ENCODE results near the gene VTA1. TPM values are rescaled to one million over a fixed set of nuclear protein-coding genes. Genes with fewer than 3 reads are reported as not detected.
"Not testable (repeated sequence)": the region's sequence is repeated elsewhere in the genome, so short reads cannot be mapped to it uniquely, and the experiment has no call there.

Gene VTA1
- total RNA-seq: 10 to 100 TPM; 26.2 to 33.2 TPM
- 10 to 100 TPM; 17.3 to 30.3 TPM for polyA plus RNA-seq

GRCh38 chr6:142146828-142147662 is at the start of gene VTA1, which contains the start of gene NMBR:
TSS of gene VTA1 (plus strand) at chr6:142147263. CDS start at chr6:142147288, 25 bp downstream.
TSS of gene NMBR (minus strand) at chr6:142147122. CDS start at chr6:142088658, 58,464 bp downstream.
- Histone ChIP-seq H3K27ac (ENCODE audit: low read depth in 1 of 2, low read length in 2 of 2) (peak within 1 kb of the TSS; percentile 13 to 43), H3K36me3 (ENCODE audit: control insufficient read depth in 4 of 4, insufficient read depth in 3 of 4, low read depth in 1 of 4, low read length in 3 of 4) (no peaks in the 10 kb centered on the region), H3K4me3 (ENCODE audit: low read depth in 1 of 3, low read length in 3 of 3) (peak within 1 kb of the TSS; percentile 63 to 92 (median 74)), H3K9ac (ENCODE audit: low read depth in 1 of 2, low read length in 2 of 2) (peak within 1 kb of the TSS; percentile 76 to 79), H3K27me3 (ENCODE audit: control insufficient read depth in 4 of 4, insufficient read depth in 4 of 4, low read length in 3 of 4) (no peaks in the 10 kb centered on the region), H3K4me1 (ENCODE audit: control insufficient read depth in 4 of 4, insufficient read depth in 4 of 4, low read length in 3 of 4) (peaks cover 6 to 27% (median 18%) of the 10 kb centered on the region in 4 donors), H3K9me3 (ENCODE audit: control insufficient read depth in 4 of 4, low read length in 3 of 4) (no peaks in the 10 kb centered on the region)
- DNase-seq (ENCODE audit: low spot score): peak; percentile 93
- TF ChIP-seq YY1 (IDR thresholded peaks at IDR 0.05) (peak; percentile 95), EGR1 (IDR thresholded peaks at IDR 0.05; ENCODE audit: low read depth in 2 of 2) (peak; percentile 91), GABPA (IDR thresholded peaks at IDR 0.05 in 1 of 2, conservative IDR thresholded peaks at IDR 0.05 in 1 of 2) (peak; percentile 87 to 98), CTCF (IDR thresholded peaks at IDR 0.05; ENCODE audit: low read depth, low read length, missing input control) (peak; percentile 84), NR2F2 (IDR thresholded peaks at IDR 0.05) (peak; percentile 79), HNF4A (conservative IDR thresholded peaks at IDR 0.05) (peak; percentile 55 to 78), HNF4G (IDR thresholded peaks at IDR 0.05) (peak; percentile 41), JUND (IDR thresholded peaks at IDR 0.05) (peak in 1 of 2 donors; percentile 25), MAX (IDR thresholded peaks at IDR 0.05) (peak; percentile 99), RAD21 (IDR thresholded peaks at IDR 0.05) (peak; percentile 98 to 99), ZBTB33 (IDR thresholded peaks at IDR 0.05) (peak; percentile 97), SP1 (IDR thresholded peaks at IDR 0.05) (peak; percentile 70), ATF3 (IDR thresholded peaks at IDR 0.05) (peak; percentile 56), REST (IDR thresholded peaks at IDR 0.05) (peak; percentile 87), FOXA1 (IDR thresholded peaks at IDR 0.05) (no peak), FOXA2 (IDR thresholded peaks at IDR 0.05) (no peak), TAF1 (conservative IDR thresholded peaks at IDR 0.05) (peak; percentile 41), RXRA (IDR thresholded peaks at IDR 0.05) (peak; percentile 70 to 76)
- WGBS: under 1% methylated on average over 38 of the region's 38 CpGs

- not testable (repeated sequence) for H3K4me1 ChIP-seq (ENCODE audit: control insufficient read depth in 4 of 4, insufficient read depth in 4 of 4, low read length in 3 of 4); H3K9ac ChIP-seq (ENCODE audit: low read depth in 1 of 2, low read length in 2 of 2); H3K9me3 ChIP-seq (ENCODE audit: control insufficient read depth in 4 of 4, low read length in 3 of 4); H3K27me3 ChIP-seq (ENCODE audit: control insufficient read depth in 4 of 4, insufficient read depth in 4 of 4, low read length in 3 of 4); H3K27ac ChIP-seq (ENCODE audit: low read depth in 1 of 2, low read length in 2 of 2); DNase-seq (ENCODE audit: low spot score); H3K4me3 ChIP-seq (ENCODE audit: low read depth in 1 of 3, low read length in 3 of 3); H3K36me3 ChIP-seq (ENCODE audit: control insufficient read depth in 4 of 4, insufficient read depth in 3 of 4, low read depth in 1 of 4, low read length in 3 of 4)
- 92% methylated on average over 5 of the region's 5 CpGs for WGBS
Observed at GRCh38 chr6:142104820-142105219, 42.2 kb upstream of the VTA1 start.

- WGBS: 88% methylated on average over 9 of the region's 9 CpGs
- H3K27me3 ChIP-seq (ENCODE audit: control insufficient read depth in 4 of 4, insufficient read depth in 4 of 4, low read length in 3 of 4); H3K9ac ChIP-seq (ENCODE audit: low read depth in 1 of 2, low read length in 2 of 2); DNase-seq (ENCODE audit: low spot score); H3K36me3 ChIP-seq (ENCODE audit: control insufficient read depth in 4 of 4, insufficient read depth in 3 of 4, low read depth in 1 of 4, low read length in 3 of 4); H3K9me3 ChIP-seq (ENCODE audit: control insufficient read depth in 4 of 4, low read length in 3 of 4); H3K4me1 ChIP-seq (ENCODE audit: control insufficient read depth in 4 of 4, insufficient read depth in 4 of 4, low read length in 3 of 4); H3K4me3 ChIP-seq (ENCODE audit: low read depth in 1 of 3, low read length in 3 of 3); H3K27ac ChIP-seq (ENCODE audit: low read depth in 1 of 2, low read length in 2 of 2): not testable (repeated sequence)
Observed at GRCh38 chr6:142110820-142111219, 36.2 kb upstream of the VTA1 start.
